GM21723 (cell line): ENCODE data around the gene DNAH14.
A peak's percentile ranks its signal among the peaks of the same experiment; 100 is the strongest.
"Not testable (repeated sequence)": the region's sequence is repeated elsewhere in the genome, so short reads cannot be mapped to it uniquely, and the experiment has no call there.

Experiments used
- ATAC-seq: cut with Tn5 transposase; IDR thresholded peaks from one replicate; pipeline ENCODE4 v1.9.1; 2021; ENCODE audit warnings: mild to moderate bottlenecking, moderate library complexity; ENCODE audit not compliant: unreplicated experiment

Gene DNAH14

DNA sequence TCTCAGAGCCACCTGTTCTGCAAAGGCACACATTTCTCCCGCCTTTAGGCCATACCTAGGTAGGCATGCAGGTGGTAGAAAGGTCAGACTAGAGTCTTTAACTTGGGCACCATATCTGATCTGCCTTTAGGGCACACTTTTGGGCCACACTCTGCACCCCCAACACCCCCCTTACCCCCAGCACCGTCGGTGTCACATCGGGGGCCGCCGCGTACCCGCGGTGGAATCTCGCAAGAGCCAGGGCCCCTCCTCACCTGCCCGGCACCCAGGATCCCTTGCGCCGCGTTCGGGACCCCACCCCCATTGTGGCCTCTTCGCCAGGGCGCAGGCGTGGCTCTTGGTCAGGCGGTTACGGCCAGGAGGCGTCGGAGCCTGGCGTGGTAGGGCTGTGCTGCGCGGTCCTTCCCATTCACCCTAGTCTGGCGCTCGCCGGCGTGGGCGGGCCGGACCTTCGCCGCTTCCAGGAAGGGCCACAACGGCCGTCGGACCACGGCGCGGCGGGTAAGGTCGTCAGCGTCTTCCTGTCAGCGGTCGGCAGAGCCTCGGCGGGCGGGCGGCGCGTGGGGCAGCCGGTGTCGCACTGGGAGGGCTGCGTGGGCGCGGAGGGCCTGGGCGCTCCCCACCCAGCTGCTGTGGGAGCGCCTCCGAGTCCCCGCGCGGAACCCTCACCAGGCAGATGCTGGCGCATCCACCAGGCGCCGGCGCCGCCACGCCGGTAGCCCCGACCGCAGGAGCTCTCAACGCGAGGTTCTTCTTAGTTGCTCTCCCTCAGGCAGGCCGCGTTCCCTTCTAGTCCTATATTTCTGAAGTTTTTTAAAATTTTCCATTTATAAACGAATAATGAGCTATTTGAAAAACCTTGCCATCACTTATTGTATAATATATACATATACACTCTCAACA is at the start of gene DNAH14:
Gene DNAH14 (plus strand): TSS at position 341 of the 903 bp plus-strand sequence. CDS start 23,028 bp downstream, outside the sequence.
- peak; percentile 63 for ATAC-seq

DNA sequence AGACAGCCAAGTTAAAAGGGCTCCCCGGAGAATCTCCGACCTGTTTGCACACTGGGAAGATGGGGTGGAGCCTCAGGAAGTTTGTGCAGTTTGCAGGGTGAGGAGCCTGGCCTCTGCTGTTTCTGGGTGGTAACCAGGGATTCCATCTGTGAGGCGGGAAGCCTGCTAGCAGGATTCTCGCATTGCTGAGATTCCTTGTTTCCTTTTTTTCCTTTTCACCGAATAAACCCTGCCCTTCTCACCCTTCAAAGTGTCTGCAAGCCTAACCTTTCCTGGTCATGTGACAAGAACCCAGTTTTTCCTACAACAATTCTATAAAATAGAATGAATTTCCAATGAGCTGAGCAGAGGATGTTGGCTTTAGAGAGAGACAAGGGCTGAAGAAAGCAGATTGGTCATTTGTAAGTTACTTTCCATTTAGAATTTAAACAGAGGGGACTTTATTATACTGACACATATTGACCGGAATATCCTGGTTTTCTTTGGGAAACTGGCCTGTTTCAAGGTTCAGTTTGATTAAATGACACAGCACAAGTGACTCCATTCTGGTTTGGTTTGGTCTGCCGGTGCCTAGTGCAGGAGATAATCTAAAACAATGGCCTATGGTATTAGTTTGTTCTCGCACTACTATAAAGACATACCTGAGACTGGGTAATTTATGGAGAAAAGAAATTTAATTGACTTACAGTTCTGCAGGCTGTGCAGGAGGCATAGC is 48.7 kb upstream of the DNAH14 start:
- ATAC-seq, result no peak

DNA sequence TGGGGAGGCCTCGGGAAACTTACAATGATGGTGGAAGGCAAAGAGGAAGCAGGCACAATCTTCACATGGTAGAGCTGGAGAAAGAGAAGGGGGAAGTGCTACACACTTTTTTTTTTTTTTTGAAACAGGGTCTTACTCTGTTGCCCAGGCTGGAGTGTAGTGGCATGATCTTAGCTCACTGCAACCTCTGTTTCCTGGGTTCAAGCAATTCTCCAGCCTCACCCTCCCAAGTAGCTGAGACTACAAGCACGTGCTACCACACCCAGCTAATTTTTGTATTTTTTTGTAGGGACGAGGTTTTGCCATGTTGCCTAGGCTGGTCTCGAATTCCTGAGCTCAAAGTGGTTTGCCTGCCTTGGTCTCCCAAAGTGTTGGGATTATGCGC is 48.2 kb upstream of the DNAH14 start:
- not testable (repeated sequence) for ATAC-seq

DNA sequence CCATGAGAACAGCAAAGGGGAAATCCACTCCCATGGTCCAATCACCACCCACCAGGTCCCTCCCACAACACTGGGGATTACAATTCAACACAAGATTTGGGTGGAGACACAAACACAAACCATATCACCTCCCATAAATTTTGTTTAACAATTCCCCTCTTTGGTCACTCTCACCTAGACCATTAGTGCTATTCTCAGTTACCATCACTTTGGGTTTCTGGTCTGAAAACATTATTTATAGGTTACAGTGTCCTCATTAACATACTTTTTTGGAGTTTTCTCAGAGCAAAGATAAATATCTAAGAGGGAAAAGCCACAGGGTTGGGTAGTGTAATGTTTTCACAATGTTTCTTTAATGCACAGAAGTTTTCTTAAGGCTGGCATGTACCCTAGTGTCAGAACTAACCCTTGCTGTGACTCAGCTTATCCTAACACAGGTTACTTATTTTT is 47.7 kb upstream of the DNAH14 start:
- no peak for ATAC-seq

DNA sequence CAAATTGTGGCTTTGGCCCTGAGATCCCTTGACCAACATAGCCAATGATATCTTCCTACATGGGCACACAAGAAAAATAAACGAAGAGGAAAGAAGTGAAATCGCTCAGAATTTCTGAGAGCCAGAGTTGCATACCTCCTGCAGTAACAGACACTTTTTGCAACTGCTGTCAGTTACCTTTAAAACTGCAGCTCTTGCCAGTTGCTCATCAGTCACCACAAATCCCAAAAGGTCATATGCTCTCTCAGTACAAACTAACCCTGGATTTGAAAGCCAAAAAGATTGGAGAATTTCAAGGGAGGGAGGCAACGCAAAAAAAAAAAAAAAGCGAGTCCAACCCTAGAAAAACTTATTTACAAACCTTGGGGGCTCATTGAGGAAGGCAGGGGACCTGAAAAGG is 47.2 kb upstream of the DNAH14 start:
- no peak for ATAC-seq

DNA sequence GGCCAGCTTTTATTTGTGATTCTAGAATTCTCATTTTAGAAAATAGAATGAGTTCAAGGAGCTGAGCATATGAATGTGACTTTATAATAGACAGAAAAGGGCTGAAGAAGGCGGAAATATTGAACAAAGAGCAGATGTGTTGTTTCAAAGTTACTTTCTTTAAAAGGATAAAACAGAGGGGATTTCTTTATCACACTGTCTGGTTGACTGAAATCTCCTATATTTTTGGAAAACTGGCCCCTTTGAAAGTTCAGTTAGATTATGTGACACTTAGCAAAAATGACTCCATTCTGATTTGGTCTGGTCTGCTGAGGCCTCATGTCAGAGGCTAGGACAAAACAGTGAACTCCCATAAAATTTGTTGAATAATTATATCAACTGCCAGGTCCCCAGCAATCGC is 46.4 kb upstream of the DNAH14 start:
- ATAC-seq, result no peak

DNA sequence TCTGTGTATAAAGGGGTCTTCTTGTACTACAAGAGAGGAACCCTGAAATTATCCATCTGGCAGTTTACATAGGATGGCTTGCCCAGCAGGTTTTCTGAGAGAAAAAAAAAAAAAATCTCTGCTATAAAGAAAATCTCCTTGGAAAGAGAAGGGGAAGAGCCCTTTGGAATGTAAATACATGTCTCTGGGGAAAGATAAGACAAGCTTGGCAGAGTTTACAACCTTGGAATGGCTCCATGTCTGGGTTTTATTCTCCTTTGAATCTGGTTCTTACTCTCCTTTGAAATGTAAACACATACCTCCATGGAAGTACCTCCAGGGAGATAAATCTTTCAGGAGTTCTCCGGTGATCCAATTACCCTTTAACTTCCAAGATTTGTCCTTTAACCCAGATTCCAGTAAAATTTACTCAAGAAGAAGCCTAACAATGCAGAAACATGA is 45.1 kb upstream of the DNAH14 start:
- ATAC-seq, result no peak

DNA sequence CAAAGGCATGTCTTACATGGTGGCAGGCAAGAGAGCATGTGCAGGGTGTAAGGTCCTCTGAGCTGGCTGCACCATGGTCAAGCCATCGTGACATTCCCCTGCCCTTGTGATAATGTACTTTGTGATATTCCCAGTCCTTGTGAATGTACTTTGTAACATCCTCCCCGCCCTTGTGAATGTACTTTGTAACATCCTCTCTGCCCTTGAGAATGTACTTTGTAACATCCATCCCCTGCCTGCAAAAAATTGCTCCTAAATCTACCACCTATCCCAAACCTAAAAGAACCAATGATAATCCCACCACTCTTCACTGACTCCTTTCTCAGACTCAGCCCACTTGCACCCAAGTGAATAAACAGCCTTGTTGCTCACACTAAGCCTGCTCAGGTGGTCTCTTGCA is 44.1 kb upstream of the DNAH14 start:
- not testable (repeated sequence) for ATAC-seq

DNA sequence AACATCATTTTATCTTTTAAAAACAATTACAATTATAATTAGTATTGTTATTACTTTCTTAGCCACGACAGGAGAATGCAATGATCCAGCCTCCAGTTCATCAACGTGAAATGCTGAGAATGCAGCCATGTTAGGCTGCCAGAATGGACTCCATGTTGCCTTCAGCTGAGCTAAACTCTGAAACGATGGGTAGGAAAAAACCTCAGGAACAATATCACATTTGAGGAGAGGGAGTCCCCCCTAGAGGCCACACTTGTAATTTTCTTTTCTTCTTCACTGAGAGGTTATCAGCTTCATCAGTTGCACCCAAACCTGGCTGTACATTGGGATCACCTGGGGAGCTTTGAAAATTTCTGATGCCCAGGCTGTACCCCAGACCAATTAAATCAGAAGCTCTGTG is 34.6 kb upstream of the DNAH14 start:
- no peak for ATAC-seq

DNA sequence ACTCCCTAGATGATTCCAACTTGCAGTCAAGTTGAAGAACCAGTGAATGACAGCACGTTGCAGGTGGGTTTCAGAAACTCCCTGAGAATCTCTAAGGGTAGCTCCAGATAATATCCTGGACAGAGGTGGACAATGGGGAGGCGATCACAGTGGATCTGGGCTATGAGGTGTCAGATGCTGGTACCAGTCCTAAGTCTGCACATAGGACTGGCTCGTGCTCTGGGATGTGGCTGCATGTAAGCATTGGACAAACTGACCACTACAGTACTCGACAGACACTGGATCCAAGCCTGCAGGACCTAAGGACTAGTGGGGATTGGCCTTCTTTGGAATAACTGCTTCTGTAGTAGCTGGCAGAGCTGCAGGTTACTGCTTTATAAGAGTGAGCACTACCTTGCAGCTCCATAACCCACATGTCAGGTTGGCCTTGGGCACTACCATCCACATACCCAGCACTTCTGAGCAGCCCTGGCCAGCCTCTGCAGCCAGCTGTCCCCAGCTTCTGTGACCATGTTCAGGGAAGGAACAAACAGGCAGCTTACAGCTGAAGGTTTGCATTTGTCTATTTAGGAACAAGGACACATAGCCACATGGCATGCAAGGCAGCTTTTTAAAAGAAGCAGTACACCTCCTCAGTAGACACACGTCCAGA is 33.2 kb upstream of the DNAH14 start:
- no peak for ATAC-seq

DNA sequence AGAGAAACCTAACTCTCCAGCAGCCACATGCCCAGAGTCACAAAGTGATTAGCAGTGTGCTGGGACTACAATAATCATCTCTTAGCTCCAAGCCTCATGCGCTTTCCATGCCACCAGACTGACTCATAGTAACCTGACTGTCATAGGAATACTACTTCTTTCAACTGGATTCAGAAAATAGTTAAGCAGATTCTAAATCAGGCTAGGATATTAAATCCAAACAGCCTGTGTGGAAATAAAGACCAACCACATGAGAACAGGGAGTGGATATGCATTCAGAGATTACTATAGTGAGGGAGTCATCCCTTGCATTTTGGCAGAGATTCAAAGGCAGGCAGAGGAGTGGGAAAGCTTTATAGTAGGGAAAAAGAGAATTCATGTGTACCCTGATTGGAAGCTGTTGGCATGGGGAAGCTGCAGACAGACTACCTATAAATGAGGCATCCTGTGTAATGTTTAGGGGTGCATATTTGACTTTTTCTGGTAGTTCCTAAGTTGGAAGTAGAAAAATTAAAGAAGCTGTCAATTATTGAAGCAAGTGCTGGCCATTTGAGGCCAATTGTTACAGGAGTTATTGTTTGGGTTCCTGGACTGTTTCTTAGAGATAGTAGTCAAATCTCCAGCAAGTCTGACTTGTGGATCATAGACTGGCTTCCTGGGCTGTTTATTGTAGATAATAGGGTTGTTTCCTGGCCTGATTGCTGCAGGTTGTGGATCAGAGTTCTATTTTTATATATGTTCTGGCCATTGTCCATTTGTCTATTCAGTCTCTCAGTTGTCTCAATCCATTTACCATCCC is 31.7 kb upstream of the DNAH14 start:
- ATAC-seq, result no peak

DNA sequence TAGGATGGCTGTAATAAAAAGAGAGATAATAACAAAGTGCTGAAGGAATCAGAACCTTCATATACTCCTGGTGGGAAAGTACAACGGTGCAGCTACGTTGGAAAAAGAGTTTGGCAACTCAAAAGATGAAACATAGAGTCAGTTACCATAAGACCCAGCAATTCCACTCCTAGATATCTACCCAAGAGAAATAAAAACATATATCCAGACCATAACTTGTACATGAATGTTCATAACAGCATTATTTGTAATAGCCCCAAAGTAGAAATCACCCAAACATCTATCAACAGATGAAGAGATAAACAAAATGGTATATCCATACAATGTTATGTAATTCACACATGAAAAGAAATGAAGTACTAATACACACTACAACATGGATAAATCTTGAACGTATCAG is 30.5 kb upstream of the DNAH14 start:
- ATAC-seq, result no peak

DNA sequence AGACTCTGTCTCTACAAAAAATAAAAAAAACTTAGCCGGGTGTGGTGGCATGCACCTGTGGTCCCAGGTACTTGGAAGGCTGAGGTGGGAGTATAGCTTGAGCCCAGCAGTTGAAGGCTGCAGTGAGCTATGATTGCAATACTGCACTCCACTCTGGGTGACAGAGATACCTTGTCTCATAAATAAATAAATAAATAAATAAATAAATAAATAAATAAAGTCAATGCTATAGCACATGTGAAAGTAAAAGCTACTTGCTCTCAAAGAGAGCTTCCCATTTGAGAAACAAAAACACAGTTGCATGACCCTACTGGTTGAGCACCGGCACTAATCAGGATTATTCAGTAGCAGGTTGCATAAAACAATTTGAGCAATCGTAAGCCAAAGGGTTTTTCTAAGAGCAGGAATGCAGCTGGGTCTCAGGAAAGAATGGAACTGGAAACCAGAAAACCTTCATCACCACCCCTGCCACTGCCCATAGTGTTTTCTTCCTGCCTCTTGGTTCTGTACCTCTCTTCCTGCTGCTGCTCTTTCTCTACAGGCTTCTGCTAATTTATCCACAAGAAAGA is 29.3 kb upstream of the DNAH14 start:
- no peak for ATAC-seq

DNA sequence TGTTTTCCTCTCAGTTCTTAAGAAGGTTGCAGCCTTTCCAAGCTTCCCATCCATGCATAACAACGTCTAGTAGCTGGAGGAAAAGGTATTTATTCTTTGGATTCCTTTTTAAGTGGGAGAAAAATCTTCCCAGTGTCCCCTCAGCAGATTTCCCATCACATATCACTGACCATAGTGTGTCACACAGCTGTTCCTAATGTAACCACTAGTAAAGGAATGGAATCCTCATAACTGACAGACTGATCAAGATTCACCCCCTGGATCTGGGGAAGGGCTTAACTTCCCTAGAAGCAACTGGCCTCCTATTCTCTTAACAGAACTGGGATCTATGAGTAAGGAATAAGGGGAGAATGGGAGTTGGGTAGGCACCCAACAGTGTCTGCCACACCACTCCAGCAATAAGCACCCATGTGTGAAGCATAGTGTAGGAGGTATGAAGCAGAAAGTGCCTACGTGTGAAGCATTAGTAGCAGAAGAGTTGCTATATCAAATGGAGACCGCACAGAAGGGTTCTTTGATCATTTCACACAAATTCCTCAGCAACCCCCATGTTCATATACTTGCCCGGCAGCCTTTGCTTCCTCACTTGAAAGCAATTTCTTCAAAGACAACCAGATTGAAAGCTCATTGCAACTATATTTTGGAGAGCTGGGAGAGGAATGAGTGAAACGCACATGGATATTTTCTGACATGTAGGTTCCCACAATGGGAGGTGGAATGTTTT is 28.2 kb upstream of the DNAH14 start:
- no peak for ATAC-seq

DNA sequence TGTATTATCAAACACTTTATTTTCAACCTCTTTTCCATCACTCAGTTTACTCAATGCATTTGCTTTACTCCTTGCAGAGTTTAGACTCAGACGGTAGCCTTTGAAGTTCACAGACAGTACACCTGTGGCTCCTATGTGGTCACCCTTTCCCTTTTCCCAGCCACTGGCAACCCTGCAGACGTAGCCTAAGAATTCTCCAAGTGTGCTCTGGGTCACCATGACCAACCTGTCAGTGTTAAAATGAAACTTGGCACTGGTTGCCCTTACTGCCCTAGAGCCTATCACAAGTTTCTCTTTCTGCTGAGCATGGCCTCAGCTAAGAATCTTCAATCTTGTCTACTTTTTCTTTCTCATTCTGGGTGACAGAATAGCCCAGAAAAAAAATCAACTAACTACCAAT is 25.5 kb upstream of the DNAH14 start:
- ATAC-seq, result no peak

DNA sequence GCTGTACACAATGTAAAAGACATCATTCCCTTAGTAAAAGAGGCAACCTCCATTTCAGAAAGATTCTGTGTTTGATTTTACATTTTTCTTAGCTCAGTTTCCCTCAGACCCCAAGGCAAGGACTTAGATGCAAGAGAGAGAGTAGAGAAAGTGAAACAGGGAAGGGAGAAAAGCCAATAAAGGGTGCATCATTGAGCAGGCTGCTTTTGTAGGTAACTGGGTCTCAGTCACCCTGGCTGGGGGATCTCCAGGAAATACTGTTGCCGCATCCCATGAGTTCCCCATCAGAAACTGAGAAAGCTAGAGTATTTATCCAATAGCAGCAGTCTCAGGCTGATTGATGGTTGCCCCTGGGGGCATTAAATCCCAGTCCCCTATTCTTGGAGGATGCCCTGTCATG is 23.1 kb upstream of the DNAH14 start:
- no peak for ATAC-seq

DNA sequence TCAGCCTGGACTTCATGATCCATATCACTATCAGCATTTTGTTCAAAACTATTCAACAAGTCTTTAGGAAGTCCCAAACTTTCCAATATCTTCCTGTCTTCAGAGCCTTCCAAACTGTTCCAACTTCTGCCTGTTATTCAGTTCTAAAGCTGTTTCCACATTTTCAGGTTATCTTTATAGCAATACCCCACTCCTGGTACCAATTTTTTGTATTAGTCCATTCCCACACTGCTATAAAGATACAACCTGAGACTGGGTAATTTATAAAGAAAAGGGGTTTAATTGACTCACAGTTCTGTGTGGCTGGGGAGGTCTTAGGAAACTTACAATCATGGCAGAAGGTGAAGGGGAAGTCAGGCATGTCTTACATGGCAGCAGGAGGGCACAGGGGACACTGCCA is 18.3 kb upstream of the DNAH14 start:
- no peak for ATAC-seq

DNA sequence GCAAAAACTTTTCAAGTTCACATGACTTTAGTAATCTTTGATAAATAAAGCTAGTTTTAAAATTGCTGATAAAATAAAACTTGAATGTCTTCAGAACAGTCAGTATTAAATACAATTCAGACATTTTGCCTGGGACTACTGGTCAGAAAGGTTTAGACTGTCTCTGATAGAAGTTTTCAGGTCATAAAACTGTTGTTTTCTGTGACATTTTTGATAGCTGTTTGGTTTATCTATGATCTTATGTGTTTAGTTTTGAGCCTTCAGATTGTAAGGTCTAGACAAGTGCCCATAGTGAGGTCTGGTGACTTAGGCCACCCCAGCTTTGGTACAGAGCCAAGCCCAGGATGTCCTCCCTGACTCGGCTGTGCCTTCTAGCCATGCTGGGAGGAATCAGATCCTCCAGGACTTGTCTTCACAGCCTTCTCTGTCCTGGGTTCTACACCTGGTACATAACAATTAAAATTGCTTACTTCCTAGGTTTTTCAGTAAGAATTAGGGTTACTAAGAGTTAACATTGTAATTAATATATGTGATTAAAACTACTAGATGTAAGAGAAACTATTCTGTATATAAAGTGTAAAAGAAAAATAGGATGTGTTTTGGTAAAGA is 15.1 kb upstream of the DNAH14 start:
- ATAC-seq, result no peak

DNA sequence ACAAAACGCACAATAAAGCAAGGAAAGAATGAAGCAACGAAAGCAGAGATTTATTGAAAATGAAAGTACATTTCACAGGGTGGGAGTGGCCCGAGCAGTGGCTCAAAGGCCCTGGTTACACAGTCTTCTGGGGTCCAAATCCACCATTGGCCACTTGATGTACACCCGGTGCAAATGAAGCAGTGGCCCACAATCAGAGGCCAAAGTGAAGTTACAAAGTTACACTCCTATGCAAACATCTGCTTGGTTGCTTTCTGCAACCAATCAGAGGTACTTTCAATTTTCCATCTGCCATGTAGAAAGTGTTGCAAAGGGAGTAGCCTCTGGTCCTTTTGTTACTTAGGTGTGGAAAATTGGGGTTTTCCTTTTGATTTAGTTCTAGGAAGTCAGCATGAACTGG is 10.0 kb upstream of the DNAH14 start:
- no peak for ATAC-seq
